Neuronal stem cell (in vitro differentiated cells): Measurements from ENCODE around the gene FBXO45.
A peak's percentile ranks its signal among the peaks of the same experiment; 100 is the strongest.

Source experiments
- DNase-seq: peaks from one replicate; pipeline ENCODE4 v3.0.0-alpha.2; 2013; ENCODE audit warnings: low spot score
- H2AFZ ChIP-seq: one replicate; pipeline ENCODE4 v1.6.1; 2013; ENCODE audit warnings: mild to moderate bottlenecking, low read length, inconsistent platforms
- H2AK5ac ChIP-seq: 2 replicates; pipeline ENCODE4 v1.6.1; 2013; ENCODE audit warnings: low read depth, mild to moderate bottlenecking, inconsistent platforms, low read length, moderate library complexity, mixed read lengths
- H2BK120ac ChIP-seq: 2 replicates; pipeline ENCODE4 v1.6.1; 2013; ENCODE audit warnings: low read depth, mild to moderate bottlenecking, inconsistent platforms, low read length, moderate library complexity, mixed read lengths
- H2BK12ac ChIP-seq: one replicate; pipeline ENCODE4 v1.6.1; 2013; ENCODE audit warnings: low read length, inconsistent platforms
- H2BK15ac ChIP-seq: 2 replicates; pipeline ENCODE4 v1.6.1; 2013; ENCODE audit warnings: mild to moderate bottlenecking, low read length, inconsistent platforms, mixed read lengths
- H2BK5ac ChIP-seq: one replicate; pipeline ENCODE4 v1.6.1; 2013; ENCODE audit warnings: inconsistent platforms, mild to moderate bottlenecking, low read length, moderate library complexity
- H3K14ac ChIP-seq: one replicate; pipeline ENCODE4 v1.6.1; 2013; ENCODE audit warnings: low read length, inconsistent platforms
- H3K18ac ChIP-seq: 2 replicates; pipeline ENCODE4 v1.6.1; 2013; ENCODE audit warnings: low read length, inconsistent platforms
- H3K23ac ChIP-seq: 2 replicates; pipeline ENCODE4 v1.6.1; 2013; ENCODE audit warnings: low read depth, mild to moderate bottlenecking, mixed read lengths, low read length, inconsistent platforms; ENCODE audit not compliant: poor library complexity
- H3K27ac ChIP-seq: replicated peaks from 3 replicates; pipeline ENCODE4 v1.5.1; 2013; ENCODE audit warnings: low read length, inconsistent platforms
- H3K27me3 ChIP-seq, 3 experiments: 2 replicates each; pipeline ENCODE4 v1.6.1; 2013; ENCODE audit warnings: low read length in 3 of 3, mild to moderate bottlenecking in 2 of 3, inconsistent platforms in 1 of 3, low read depth in 1 of 3, mixed read lengths in 1 of 3, moderate library complexity in 1 of 3; ENCODE audit not compliant: control insufficient read depth in 3 of 3, insufficient read depth in 3 of 3
- H3K36me3 ChIP-seq, 2 donors: replicated peaks in 1 of 2; 2 replicates each; pipeline ENCODE4 v1.6.1; 2013; ENCODE audit warnings: low read length in 2 of 2; ENCODE audit not compliant: control insufficient read depth in 2 of 2, insufficient read depth in 2 of 2
- H3K4ac ChIP-seq: 2 replicates; pipeline ENCODE4 v1.6.1; 2013; ENCODE audit warnings: inconsistent platforms, mild to moderate bottlenecking, low read length, moderate library complexity
- H3K4me1 ChIP-seq, 2 donors: 1 replicate in 1 of 2; 2 replicates in 1 of 2; pipeline ENCODE4 v1.6.1; 2013; ENCODE audit warnings: low read length in 2 of 2, low read depth in 1 of 2; ENCODE audit not compliant: control insufficient read depth in 2 of 2, insufficient read depth in 1 of 2
- H3K4me2 ChIP-seq: one replicate; pipeline ENCODE4 v1.6.1; 2013; ENCODE audit warnings: mild to moderate bottlenecking, low read length, inconsistent platforms; ENCODE audit not compliant: insufficient read depth, poor library complexity, severe bottlenecking
- H3K4me3 ChIP-seq, 2 donors: 2 replicates each; pipeline ENCODE4 v1.5.1; 2013; ENCODE audit warnings: low read length in 2 of 2, mild to moderate bottlenecking in 2 of 2, inconsistent platforms in 1 of 2, moderate library complexity in 1 of 2
- H3K79me1 ChIP-seq: one replicate; pipeline ENCODE4 v1.6.1; 2013; ENCODE audit warnings: low read depth, mild to moderate bottlenecking, inconsistent platforms, low read length, moderate library complexity
- H3K9ac ChIP-seq: one replicate; pipeline ENCODE4 v1.6.1; 2013; ENCODE audit warnings: mild to moderate bottlenecking, low read depth, low read length, inconsistent platforms; ENCODE audit not compliant: poor library complexity
- H3K9me3 ChIP-seq, 2 donors: replicated peaks in 1 of 2; 2 replicates each; pipeline versions ENCODE3 to v1.6.1; 2013; ENCODE audit warnings: low read length in 2 of 2, mild to moderate bottlenecking in 2 of 2, inconsistent platforms in 1 of 2, low read depth in 1 of 2, mixed read lengths in 1 of 2, moderate library complexity in 1 of 2; ENCODE audit not compliant: control insufficient read depth in 2 of 2, insufficient read depth in 1 of 2
- H4K8ac ChIP-seq: one replicate; pipeline ENCODE4 v1.6.1; 2013; ENCODE audit warnings: low read depth, mild to moderate bottlenecking, inconsistent platforms, low read length, moderate library complexity
- H4K91ac ChIP-seq: one replicate; pipeline ENCODE4 v1.6.1; 2013; ENCODE audit warnings: low read length, low read depth, mild to moderate bottlenecking, inconsistent platforms; ENCODE audit not compliant: poor library complexity
- WGBS, 2 donors: extraction: QIAGEN DNeasy Blood & Tissue Kit; methylation state at CpG; one replicate each; pipeline ENCODE4 v1.1.7; 2013; ENCODE audit warnings: missing lambda C conversion rate in 2 of 2, mixed read lengths in 1 of 2; ENCODE audit not compliant: insufficient read length in 2 of 2, insufficient replicate concordance in 1 of 2; ENCODE audit errors: extremely low coverage in 2 of 2; 5-methylcytosine and 5-hydroxymethylcytosine counted together

Gene FBXO45

DNA sequence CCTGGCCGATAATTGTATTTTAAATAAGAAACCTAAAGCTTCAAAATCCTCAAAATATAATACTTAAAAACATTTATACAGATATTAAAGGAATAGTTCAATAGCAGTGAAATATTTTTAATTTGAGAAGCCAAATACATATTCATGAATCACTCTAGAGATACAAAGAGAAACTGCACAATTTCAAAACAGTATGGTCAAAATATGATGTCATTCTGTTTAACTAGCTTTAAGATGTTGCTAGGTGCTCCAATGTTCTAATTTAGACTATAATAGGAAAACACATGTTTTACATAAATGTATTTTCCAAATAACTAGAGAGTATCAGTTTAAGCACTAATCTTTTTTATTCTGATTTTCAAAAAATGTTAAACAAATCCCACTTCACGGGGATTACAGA, 60.8 kb downstream of the FBXO45 start:
- H3K79me1 ChIP-seq = no peaks in the 10 kb centered on the region
- H3K4ac ChIP-seq = no peak overlapping the region
- H2AFZ ChIP-seq = no peak overlapping the region
- no peak overlapping the region for H3K27ac ChIP-seq
- no peak overlapping the region for H3K4me3 ChIP-seq
- H2AK5ac ChIP-seq = no peak overlapping the region
- WGBS, 2 donors = no CpG with 5 or more reads among the region's 2 CpGs
- no peak overlapping the region for H3K14ac ChIP-seq
- H3K18ac ChIP-seq = no peak overlapping the region
- no peak overlapping the region for H2BK5ac ChIP-seq
- H3K23ac ChIP-seq = no peak overlapping the region
- H4K8ac ChIP-seq = no peak overlapping the region
- H3K27me3 ChIP-seq = no peaks in the 10 kb centered on the region
- peaks cover 10 to 16% of the 10 kb centered on the region in 2 donors for H3K4me1 ChIP-seq
- DNase-seq = no peak
- H3K36me3 ChIP-seq = no peaks in the 10 kb centered on the region
- H3K9ac ChIP-seq = no peak overlapping the region
- H4K91ac ChIP-seq = no peak overlapping the region
- no peak overlapping the region for H3K4me2 ChIP-seq
- no peaks in the 10 kb centered on the region for H3K9me3 ChIP-seq
- H2BK120ac ChIP-seq = no peak overlapping the region
- no peak overlapping the region for H2BK12ac ChIP-seq
- no peak overlapping the region for H2BK15ac ChIP-seq

DNA sequence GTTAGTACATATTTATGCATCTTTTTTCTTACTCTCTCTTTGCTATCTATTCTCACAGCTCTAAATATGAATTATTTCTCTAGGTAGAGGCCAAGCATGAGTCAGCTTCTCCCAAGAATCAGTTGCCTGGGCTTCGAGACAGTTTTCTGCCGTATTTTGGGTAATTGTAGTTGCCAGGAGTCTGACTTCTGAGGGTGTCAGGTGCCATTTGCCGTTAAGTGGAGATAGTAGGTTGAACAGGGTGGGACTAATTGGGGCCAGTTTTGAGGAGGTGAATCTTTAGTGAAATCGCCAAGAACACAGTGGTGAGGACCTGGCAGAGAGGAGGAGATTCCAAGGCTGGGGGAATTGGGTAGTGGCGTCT, 63.2 kb downstream of the FBXO45 start:
- no peak overlapping the region for H2BK12ac ChIP-seq
- H2BK15ac ChIP-seq = no peak overlapping the region
- no peak for DNase-seq
- no peak overlapping the region for H3K4ac ChIP-seq
- no peak overlapping the region for H4K91ac ChIP-seq
- H3K9me3 ChIP-seq = no peaks in the 10 kb centered on the region
- H3K9ac ChIP-seq = peak overlapping the region; percentile 71
- peak overlapping the region; percentile 51 to 78 for H3K4me3 ChIP-seq
- no peak overlapping the region for H2BK120ac ChIP-seq
- WGBS, 2 donors = no CpG with 5 or more reads among the region's 5 CpGs
- no peak overlapping the region for H3K23ac ChIP-seq
- peak overlapping the region; percentile 91 for H3K27ac ChIP-seq
- no peaks in the 10 kb centered on the region for H3K79me1 ChIP-seq
- peak overlapping the region; percentile 97 for H2AFZ ChIP-seq
- H3K4me2 ChIP-seq = peak overlapping the region; percentile 60
- no peaks in the 10 kb centered on the region for H3K27me3 ChIP-seq
- peak overlapping the region; percentile 32 for H2BK5ac ChIP-seq
- H3K36me3 ChIP-seq = no peaks in the 10 kb centered on the region
- peak overlapping the region; percentile 84 for H3K18ac ChIP-seq
- no peak overlapping the region for H2AK5ac ChIP-seq
- H4K8ac ChIP-seq = no peak overlapping the region
- no peak overlapping the region for H3K14ac ChIP-seq
- peaks cover 14 to 17% of the 10 kb centered on the region in 2 donors for H3K4me1 ChIP-seq

DNA sequence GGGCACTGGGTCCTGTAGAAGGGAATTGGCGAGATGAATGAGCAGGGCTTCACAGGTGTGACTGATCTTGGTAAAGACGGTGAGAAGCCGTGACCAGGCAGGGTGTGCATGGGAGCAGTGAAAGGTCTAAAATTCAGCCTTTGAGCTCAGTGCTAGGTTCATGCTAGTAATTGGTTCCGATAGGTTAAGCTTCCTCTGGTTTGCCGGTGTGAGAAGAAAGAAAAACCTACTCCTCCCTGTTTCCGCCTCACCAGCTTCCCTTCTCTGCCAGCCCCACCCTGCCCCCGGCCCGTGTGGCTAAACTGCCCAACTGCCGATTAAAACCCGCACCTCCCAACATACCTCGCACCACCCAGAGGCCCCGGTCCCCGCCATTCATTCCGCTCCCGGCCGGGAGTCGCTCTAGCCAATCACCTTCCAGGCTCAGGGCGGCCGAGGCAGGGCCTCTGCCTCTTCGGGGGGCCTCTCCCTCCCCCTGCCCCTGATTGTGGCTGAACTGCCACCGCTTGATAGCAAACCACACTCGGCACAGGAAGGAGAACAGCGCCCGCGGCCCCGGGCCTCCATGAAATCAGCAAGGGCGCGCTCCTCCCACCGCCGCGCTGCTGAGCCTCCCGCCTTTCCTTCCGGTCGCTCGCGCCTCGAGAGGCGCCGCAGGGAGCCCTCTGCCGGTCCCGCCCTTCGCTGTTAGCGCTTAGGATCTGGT, 63.7 kb downstream of the FBXO45 start:
- H3K9me3 ChIP-seq = no peaks in the 10 kb centered on the region
- no peak overlapping the region for H2AK5ac ChIP-seq
- H3K23ac ChIP-seq = peak overlapping the region; percentile 51
- peak overlapping the region; percentile 60 for H3K4me2 ChIP-seq
- no CpG with 5 or more reads among the region's 43 CpGs for WGBS, 2 donors
- H3K4me1 ChIP-seq = peaks cover 14 to 17% of the 10 kb centered on the region in 2 donors
- H3K79me1 ChIP-seq = no peaks in the 10 kb centered on the region
- H3K9ac ChIP-seq = peak overlapping the region; percentile 71
- peak overlapping the region; percentile 51 to 78 for H3K4me3 ChIP-seq
- H3K18ac ChIP-seq = peak overlapping the region; percentile 84
- no peak overlapping the region for H2BK15ac ChIP-seq
- no peak overlapping the region for H3K4ac ChIP-seq
- peak overlapping the region; percentile 32 for H2BK5ac ChIP-seq
- peak overlapping the region; percentile 91 for H3K27ac ChIP-seq
- no peak overlapping the region for H3K14ac ChIP-seq
- H4K91ac ChIP-seq = no peak overlapping the region
- H2AFZ ChIP-seq = peak overlapping the region; percentile 97
- peak; percentile 84 for DNase-seq
- H3K36me3 ChIP-seq = no peaks in the 10 kb centered on the region
- H3K27me3 ChIP-seq = no peaks in the 10 kb centered on the region
- H2BK120ac ChIP-seq = no peak overlapping the region
- H2BK12ac ChIP-seq = no peak overlapping the region
- no peak overlapping the region for H4K8ac ChIP-seq

DNA sequence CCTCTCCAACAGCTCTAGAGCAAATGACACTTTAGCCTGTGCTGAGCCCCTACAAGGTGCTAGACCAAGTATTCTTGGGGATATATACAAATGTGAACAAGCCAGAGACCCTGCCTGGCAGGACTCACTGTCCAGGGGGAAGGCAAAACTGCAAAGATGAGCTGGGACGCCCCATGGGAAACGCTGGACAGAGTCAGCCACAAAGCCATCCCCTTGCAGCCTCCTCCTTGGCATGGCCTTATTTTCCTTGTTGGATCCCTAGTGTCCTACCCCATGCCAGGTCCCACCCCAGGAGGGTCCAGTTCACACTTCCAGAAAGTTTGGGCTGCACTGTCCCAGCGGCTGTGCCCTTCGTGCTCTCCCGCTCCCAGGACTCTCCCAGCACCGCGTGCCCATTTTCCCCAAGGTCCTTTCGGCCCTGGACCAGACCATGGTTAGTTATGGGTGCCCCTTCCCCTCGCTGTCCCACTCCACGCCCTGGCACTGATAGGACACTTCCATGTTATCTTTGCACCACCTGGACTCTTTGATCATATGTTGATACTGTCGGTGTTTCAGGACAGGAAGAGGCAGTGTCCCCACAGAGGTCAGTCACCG, 65.2 kb downstream of the FBXO45 start:
- Histone ChIP-seq H3K36me3 (no peaks in the 10 kb centered on the region), H2BK120ac (peak overlapping the region; percentile 48), H2BK5ac (peak overlapping the region; percentile 26), H2AK5ac (peak overlapping the region; percentile 100), H2BK15ac (peak overlapping the region; percentile 96), H3K27me3 (peaks cover 0 to 6% (median 0%) of the 10 kb centered on the region in 3 experiments), H2AFZ (no peak overlapping the region), H2BK12ac (peak overlapping the region; percentile 88), H3K4me1 (peaks cover 14 to 15% of the 10 kb centered on the region in 2 donors), H3K79me1 (no peaks in the 10 kb centered on the region), H3K18ac (peak overlapping the region; percentile 95), H3K4me2 (no peak overlapping the region), H3K4me3 (peak overlapping the region in 1 of 2 donors; percentile 34), H4K91ac (no peak overlapping the region), H3K14ac (no peak overlapping the region), H4K8ac (peak overlapping the region; percentile 70), H3K9ac (peak overlapping the region; percentile 78), H3K23ac (peak overlapping the region; percentile 25), H3K9me3 (no peaks in the 10 kb centered on the region), H3K4ac (peak overlapping the region; percentile 77), H3K27ac (peak overlapping the region; percentile 91)
- no peak for DNase-seq
- WGBS, 2 donors = no CpG with 5 or more reads among the region's 12 CpGs
